GM21367 (cell line): ENCODE results near the gene XXYLT1.
"Not testable (repeated sequence)": the region's sequence is repeated elsewhere in the genome, so short reads cannot be mapped to it uniquely, and the experiment has no call there.

Experiments used
- ATAC-seq: cut with Tn5 transposase; IDR thresholded peaks from one replicate; pipeline ENCODE4 v1.9.1; 2021; ENCODE audit not compliant: unreplicated experiment

Gene XXYLT1

GRCh38 chr3:195101927-195102608 lies 168.9 kb downstream of the XXYLT1 start:
- ATAC-seq: no peak

- no peak for ATAC-seq
Observed at GRCh38 chr3:195101001-195101583, 169.9 kb downstream of the XXYLT1 start.

DNA sequence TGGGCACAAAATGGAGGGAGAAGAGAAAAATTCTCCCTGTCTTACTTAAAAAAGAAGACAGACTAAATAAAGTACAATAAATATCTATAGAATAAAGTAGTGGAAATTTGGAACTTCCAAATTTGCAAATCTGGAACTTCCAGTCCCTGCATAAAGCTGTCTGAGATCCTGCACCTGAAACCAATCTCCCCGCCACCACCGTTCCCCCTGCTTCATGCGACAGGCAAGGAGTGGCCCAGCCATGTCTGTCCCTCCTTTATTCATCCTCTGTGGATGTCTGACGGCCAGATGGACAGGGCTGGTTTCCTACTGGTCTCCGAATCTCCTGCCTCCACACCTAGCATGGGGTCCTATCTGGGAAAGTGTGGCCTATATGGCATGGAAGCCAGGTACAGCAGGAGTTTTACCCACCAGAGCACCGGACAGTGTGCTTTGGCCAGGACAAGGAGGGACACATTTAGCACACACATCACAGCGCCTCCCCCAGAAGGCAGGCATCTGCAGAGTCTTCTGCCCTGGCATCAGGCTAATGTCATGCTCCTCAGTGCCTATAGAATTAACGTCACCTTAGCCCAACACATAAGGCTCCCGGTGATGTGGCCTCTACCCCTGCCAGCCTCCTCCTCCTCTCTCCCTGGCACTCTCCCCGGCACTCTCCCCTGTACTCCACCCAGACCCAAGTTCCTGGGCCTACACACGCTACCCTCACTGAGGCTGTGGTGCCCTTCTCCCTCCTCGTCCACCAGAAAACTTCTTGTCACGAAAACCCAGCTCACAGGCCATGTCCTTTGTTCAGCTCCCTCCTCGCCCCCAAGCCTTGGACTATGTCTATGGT lies 170.8 kb downstream of the XXYLT1 start:
- ATAC-seq: no peak

- no peak for ATAC-seq
Observed at GRCh38 chr3:195098741-195099525, 172.0 kb downstream of the XXYLT1 start.

DNA sequence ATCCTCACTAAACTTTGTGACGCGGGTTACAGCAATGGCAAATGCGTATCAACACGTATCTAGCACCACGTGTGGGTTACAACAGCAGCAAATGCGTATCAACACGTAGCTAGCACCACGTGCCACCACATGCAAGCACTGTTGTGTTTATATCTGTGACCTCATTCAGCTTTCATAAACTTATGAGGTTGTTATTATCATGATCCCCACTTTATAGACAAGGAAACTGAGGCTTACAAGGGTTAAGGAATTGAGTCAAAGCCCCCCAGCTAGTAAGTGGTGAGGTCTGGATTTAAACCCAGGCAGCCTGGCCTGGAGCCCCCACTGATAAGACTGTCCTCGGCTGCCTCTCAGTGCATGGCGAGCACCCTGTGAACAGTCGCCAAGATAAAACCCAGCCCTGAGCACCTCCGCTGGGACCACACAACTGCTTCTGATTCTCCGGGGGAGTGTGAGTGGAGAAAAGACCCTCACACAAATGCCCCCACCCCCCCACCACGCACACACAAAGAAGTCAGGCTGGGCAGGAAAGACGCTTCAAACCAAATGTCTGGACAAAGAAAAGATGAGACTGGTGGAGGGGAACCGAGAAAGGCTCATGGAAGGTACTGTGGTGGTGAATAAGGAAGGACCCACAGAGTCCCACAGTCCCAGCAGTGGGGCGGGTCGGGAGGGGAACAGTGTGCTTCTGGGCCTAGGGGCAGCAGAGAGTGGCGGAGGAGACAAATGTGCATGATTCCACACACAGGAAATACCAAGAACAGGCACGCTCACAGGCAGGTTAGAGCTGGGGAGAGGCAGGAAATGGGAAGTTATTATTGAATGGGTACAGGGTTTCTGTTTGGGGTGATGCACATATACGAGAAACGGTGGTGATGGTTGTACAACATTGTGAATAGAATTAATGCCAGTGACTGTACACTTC lies 173.4 kb downstream of the XXYLT1 start:
- no peak for ATAC-seq

GRCh38 chr3:195096484-195097330 lies 174.3 kb downstream of the XXYLT1 start:
- no peak for ATAC-seq

DNA sequence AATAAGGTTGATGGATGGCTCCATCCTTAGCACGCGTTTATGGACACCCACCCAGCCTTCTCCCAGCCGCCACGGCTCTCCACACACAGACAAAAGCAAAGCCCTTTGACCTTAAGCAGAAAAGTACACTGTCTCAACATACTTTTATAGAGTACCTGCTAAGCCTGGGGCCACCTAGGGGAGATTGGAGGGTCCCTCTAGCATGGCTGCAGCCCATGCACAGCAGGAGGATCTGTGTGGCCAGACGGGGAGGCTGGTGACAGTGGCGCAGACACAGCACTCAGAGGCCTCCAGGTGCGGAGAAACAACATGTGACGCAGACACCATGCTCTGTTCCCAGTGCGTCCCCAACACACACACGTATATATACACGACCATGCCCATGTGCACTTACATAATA lies 174.9 kb downstream of the XXYLT1 start:
- no peak for ATAC-seq

GRCh38 chr3:195095704-195096036 lies 175.3 kb downstream of the XXYLT1 start:
- ATAC-seq: no peak

GRCh38 chr3:195095035-195095703 lies 175.8 kb downstream of the XXYLT1 start:
- ATAC-seq: peak; percentile 75

DNA sequence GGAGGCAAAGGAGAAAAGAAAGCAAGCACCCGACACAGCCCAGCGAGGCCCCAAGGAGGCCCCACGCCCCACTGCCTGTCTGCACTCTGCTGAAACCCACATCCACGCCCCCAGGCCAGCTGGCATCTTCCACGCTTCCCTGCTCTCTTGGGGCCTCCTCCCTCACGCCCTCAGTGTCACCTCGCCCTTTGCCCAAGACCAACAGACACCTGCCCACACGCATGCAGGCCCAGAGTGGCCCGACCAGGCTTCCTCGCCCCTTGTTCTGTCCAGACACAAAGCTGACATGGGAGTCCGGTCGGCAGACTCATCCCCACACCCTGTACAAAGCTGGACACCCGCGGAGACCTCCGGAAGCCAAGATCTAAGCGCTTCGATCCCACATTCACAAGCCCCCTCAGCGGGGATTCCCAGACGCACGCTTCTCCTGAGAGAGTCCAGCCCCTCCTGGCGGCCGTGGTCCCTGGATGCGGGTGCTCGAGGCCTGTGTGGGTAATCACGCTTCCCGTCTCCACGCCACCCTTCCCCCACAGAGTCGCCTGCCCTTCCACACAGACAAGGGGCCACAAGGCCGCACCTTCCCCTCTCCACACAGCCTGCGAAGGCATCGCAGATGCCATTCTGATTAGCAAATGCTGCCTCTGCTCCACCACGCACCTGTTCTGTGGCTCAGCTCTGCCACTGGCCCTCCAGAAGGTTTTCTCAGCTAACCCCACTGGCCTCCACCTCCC lies 176.6 kb downstream of the XXYLT1 start:
- no peak for ATAC-seq

GRCh38 chr3:195093731-195094130 lies 177.2 kb downstream of the XXYLT1 start:
- ATAC-seq: no peak

DNA sequence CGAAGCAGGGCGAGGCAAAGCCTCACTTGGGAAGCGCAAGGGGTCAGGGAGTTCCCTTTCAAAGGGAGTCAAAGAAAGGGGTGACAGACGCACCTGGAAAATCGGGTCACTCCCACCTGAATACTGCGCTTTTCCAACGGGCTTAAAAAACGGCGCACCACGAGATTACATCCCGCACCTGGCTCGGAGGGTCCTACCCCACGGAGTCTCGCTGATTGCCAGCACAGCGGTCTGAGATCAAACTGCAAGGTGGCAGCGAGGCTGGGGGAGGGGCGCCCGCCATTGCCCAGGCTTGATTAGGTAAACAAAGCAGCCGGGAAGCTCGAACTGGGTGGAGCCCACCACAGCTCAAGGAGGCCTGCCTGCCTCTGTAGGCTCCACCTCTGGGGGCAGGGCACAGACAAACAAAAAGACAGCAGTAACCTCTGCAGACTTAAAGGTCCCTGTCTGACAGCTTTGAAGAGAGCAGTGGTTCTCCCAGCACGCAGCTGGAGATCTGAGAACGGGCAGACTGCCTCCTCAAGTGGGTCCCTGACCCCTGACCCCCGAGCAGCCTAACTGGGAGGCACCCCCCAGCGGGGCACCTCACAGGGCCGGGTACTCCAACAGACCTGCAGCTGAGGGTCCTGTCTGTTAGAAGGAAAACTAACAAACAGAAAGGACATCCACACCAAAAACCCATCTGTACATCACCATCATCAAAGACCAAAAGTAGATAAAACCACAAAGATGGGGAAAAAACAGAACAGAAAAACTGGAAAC lies 182.9 kb downstream of the XXYLT1 start:
- not testable (repeated sequence) for ATAC-seq

GRCh38 chr3:195087328-195087727 lies 183.6 kb downstream of the XXYLT1 start:
- no peak for ATAC-seq

- no peak for ATAC-seq
Observed at GRCh38 chr3:195086885-195087284, 184.1 kb downstream of the XXYLT1 start.

- no peak for ATAC-seq
Observed at GRCh38 chr3:195086341-195086740, 184.6 kb downstream of the XXYLT1 start.

GRCh38 chr3:195085356-195086130 lies 185.4 kb downstream of the XXYLT1 start:
- ATAC-seq: no peak

DNA sequence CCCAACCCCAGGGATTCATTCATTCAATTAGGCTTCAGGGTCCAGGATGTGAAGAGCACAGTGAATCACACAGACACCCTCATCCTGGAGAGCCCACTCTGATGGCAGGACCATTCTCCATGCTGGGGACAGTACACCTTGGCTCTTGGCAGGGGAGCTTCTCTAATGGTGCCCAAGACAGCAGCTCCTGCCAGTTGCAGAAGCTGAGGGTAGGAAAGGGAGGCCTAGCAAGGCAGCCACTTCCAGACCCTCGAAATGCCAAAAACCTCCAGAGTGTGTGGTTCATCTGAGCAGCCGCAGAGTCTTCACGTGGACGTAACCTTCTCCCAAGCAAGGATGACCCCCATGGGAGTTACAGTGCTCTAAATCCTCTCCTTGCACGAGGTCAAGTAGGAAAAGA lies 186.2 kb downstream of the XXYLT1 start:
- ATAC-seq: no peak
